Thyroid gland (tissue), 4 donors: ENCODE data around the gene OLFML2B.

Source experiments
- POLR2A ChIP-seq, 2 donors: fragments of 450-650 bp; IDR thresholded peaks; one replicate each; pipeline ENCODE4 v1.6.1; 2017; ENCODE audit warnings: antibody characterized with exemption in 2 of 2, mild to moderate bottlenecking in 2 of 2, moderate library complexity in 1 of 2
- TF ChIP-seq, protein P1 (sequence below), 6 experiments: fragments of 200-600 bp in 3 of 6; fragments of 450-650 bp in 3 of 6; sonication (generic) in 3 of 6; IDR thresholded peaks; one replicate each; pipeline ENCODE4 v1.5.1; 2016 to 2019; ENCODE audit warnings: antibody characterized with exemption in 6 of 6, mild to moderate bottlenecking in 2 of 6, inconsistent platforms in 1 of 6, moderate library complexity in 1 of 6

DNA sequence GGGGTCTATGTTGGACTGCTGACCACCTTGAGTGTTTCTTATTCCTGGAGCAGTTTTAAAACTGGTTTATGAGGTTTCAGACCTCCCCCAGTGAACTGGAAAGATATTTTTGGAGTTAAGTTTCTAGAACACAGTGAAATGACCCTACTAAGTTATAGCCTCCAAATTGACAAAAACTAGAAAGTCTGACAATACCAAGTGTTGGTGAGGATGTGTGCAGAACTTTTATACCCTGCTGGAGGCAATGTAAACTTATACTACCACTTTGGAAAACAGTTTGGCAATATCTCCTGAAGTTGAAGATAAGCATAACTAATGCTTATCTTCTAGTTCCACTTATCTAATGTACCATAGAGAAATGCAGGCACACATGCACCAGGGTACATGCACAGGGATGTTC is 10.4 kb downstream of the OLFML2B start:
- TF ChIP-seq, protein P1, sequence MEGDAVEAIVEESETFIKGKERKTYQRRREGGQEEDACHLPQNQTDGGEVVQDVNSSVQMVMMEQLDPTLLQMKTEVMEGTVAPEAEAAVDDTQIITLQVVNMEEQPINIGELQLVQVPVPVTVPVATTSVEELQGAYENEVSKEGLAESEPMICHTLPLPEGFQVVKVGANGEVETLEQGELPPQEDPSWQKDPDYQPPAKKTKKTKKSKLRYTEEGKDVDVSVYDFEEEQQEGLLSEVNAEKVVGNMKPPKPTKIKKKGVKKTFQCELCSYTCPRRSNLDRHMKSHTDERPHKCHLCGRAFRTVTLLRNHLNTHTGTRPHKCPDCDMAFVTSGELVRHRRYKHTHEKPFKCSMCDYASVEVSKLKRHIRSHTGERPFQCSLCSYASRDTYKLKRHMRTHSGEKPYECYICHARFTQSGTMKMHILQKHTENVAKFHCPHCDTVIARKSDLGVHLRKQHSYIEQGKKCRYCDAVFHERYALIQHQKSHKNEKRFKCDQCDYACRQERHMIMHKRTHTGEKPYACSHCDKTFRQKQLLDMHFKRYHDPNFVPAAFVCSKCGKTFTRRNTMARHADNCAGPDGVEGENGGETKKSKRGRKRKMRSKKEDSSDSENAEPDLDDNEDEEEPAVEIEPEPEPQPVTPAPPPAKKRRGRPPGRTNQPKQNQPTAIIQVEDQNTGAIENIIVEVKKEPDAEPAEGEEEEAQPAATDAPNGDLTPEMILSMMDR (IDR thresholded peaks at IDR 0.05), result no peak
- TF ChIP-seq POLR2A (IDR thresholded peaks at IDR 0.05), result no peak
